GM18499 (cell line): ENCODE measurements around the gene ZC3H14.

ENCODE experiments used
- ATAC-seq: cut with Tn5 transposase; IDR thresholded peaks from one replicate; pipeline ENCODE4 v1.9.1; 2021; ENCODE audit warnings: moderate number of reproducible peaks; ENCODE audit not compliant: insufficient read depth, unreplicated experiment

The ZC3H14 gene

DNA sequence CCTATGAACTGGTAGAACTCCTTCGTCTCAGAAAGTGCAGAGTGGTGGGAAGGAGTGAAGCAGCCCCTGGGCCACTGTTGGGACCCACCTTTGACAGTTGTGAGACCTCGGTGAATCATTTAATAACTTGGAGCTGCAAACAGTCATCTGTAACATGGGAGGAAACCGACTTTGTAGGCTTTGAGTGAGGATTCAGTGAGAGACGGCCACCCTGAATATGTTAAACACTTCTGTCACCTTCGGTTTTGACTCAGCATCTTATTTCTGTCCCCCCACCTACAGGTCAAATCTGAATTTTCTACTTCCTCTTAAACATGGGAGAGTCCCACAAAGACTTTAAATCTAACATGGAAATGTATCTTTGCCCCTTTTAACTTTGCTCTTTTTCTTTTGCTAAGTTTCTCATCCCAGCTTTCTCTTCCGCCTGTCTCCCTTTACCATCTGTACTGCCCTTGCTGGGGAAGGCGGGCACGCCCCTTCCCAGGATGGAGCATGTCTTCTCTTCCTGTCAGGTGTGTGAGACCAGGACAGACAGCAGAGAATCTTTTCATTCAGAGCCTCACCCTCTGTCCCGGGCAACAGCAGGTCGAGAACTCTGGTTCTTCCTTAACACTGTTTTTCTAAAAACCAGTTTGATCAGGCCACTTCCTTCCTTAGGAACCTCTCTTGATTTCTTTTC, 37.1 kb downstream of the ZC3H14 start:
- ATAC-seq = peak; percentile 85

GRCh38 chr14:88604212-88604611, 41.4 kb downstream of the ZC3H14 start:
- ATAC-seq = no peak

GRCh38 chr14:88605594-88605993, 42.8 kb downstream of the ZC3H14 start:
- ATAC-seq = no peak

DNA sequence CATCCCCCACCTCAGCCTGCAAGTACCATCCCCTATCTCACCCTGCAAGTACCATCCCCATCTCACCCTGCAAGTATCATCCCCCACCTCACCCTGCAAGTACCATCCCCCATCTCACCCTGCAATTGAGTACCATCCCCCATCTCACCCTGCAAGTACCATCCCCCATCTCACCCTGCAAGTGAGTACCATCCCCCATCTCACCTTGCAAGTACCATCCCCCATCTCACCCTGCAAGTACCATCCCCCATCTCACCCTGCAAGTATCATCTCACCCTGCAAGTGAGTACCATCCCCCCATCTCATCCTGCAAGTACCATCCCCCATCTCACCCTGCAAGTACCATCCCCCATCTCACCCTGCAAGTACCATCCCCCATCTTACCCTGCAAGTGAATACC, 45.0 kb downstream of the ZC3H14 start:
- no peak for ATAC-seq

GRCh38 chr14:88611878-88612277, 49.0 kb downstream of the ZC3H14 start:
- no peak for ATAC-seq

- no peak for ATAC-seq
Observed at GRCh38 chr14:88612981-88613380, 50.1 kb downstream of the ZC3H14 start.

- ATAC-seq = no peak
Observed at GRCh38 chr14:88613552-88614010, 50.7 kb downstream of the ZC3H14 start.

DNA sequence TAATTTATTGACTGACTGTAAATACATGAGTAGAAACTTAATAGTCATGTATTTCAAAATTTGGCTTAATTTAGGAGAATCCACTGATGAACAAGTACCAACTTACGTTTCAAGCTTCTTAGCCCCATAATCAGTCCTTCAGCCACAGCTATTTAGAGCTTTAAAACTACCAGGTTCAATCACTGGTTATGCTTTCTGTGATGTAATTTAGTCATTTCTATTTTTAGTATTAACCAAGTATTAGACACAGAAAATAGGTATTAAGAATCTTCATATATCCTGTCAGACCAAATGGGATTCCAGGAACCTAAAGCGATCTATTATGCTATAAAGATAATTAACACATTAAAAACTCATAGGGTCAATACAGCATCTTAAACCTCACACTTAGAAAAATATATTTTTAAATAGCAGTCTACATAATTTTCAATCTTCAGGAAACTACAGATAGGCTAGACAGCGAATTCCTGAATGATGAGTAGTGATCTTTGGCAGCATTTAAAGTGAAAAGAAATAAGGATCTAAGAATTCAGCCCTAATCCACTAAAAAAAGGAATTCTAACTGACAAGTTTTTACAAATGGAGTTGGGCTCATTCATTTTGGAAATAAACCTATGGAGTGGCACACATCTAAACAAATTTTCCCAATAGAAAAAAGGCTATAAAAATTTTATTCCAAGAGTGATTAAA, 51.5 kb downstream of the ZC3H14 start:
- peak; percentile 62 for ATAC-seq

DNA sequence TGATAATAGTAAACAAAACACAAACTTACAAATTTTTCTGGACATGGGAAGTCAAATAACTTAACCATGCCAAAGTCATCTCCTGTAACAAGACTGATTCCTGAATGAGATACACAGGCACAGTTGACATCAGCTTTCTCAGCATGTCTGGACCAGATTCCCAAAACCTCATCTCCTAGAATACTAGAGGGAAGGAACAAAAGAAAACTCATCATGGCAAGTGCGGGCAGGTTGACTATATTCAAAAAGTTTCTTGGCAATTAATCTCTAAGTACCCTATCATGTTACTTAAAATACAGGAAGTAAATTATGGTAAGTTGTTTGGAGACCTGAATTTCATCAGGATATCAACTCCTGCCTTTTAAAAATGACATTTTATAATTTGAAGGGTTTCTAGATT, 53.9 kb downstream of the ZC3H14 start:
- ATAC-seq = no peak

GRCh38 chr14:88617479-88617878, 54.6 kb downstream of the ZC3H14 start:
- ATAC-seq = no peak

DNA sequence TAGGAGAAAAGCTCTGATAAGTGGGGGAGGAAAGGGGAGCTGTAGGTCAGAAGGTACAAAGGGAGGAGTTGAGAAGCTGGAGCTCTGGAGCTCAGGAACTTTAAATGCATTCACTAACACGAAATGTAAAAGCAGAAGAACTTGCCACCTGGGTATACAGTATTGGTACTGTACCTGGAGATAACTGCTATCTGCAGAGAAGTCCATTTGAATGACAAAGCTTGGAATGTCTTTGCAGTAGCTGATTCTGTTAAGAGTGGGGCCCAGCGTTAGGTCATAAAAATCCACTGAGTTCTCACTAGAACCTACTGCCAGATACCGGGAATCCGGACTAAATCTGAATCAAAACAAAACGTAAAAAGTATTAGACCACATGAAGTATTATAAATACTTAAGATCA, 55.6 kb downstream of the ZC3H14 start:
- ATAC-seq = no peak

GRCh38 chr14:88621100-88621499, 58.3 kb downstream of the ZC3H14 start:
- ATAC-seq = no peak

DNA sequence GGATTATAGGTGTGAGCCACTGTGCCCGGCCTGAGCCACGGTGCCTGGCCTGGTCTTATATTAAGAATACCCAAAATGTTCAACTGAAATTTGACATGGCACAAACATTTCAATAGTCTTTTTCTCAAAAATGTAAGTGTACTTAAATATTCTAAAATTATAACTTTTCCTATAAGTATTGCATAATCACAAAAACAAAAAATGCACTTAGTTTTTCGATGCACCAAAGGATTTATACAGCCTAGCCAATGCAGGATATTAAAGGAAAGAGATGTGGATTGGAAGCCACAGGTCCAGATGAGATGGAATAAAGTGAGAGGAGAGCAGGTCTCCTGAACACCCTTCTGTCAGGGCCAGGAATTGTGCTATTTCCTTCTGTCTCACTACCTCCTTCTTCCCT, 62.8 kb downstream of the ZC3H14 start:
- no peak for ATAC-seq

DNA sequence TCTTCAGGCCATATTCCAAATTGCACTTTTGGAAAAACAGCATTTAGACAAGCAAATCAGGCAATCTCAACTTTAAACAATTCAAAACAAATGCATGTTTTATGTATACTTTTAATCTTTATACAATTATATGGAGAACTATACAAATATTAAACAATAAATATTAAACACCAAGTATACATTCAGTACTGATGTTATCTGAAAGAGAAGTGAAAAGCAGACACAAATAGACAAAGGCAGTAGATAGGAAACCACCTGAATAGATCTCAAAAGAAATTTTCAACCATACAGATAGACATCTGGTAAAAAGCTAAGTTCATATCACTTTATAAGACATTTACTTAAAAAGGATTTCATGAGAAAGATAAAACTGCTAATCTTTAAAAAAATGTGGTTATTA, 65.2 kb downstream of the ZC3H14 start:
- no peak for ATAC-seq

- ATAC-seq = no peak
Observed at GRCh38 chr14:88628462-88628861, 65.6 kb downstream of the ZC3H14 start.

GRCh38 chr14:88630565-88630964, 67.7 kb downstream of the ZC3H14 start:
- no peak for ATAC-seq

DNA sequence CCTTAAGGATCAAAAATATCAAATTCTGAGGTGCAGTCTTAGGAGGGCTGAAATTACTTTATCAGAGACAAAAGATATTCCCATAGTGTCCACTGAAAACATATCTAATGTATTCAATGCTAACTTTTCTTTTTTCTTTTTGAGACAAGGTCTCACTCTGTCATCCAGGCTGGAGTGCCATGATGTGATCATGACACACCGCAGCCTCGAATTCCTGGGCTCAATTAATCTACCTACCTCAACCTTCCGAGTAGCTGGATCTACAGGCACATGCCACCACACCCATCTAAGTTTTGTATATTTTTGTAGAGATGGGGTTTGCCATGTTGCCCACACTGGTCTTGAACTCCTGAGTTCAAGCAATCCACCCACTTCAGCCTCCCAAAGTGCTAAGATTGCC, 68.3 kb downstream of the ZC3H14 start:
- no peak for ATAC-seq

DNA sequence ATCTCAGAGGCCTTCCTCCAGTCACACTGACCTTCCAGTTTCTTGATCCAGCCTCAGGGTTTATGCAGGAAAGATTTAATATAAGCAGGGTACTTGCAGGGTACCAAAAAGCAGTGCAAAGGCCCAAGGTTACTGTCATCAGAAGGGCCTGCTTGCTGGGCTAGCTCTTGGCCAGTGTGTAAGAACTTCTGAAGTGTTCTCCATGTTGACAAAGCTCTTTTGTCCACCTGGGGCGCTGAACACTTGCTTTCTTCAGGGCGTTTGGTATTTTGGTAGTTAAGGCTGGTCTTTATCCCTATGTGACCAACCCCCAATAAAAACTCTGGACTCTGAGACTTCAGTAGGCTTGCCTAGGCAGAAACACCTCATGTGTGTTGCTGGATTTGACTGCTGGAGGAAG, 69.7 kb downstream of the ZC3H14 start:
- ATAC-seq = no peak

- ATAC-seq = no peak
Observed at GRCh38 chr14:88639221-88639620, 76.4 kb downstream of the ZC3H14 start.

- ATAC-seq = no peak
Observed at GRCh38 chr14:88660056-88660455, 97.2 kb downstream of the ZC3H14 start.

GRCh38 chr14:88667555-88668273, 104.9 kb downstream of the ZC3H14 start:
- ATAC-seq = peak; percentile 67
